Stomach smooth muscle (tissue), 2 donors: ENCODE measurements around the gene DTD2.

Experiments
- H3K27ac ChIP-seq: one replicate; pipeline ENCODE4 v1.7.0; 2013; ENCODE audit warnings: mild to moderate bottlenecking, low read length, inconsistent platforms
- H3K27me3 ChIP-seq, 2 donors: one replicate each; pipeline ENCODE4 v1.7.0; 2013; ENCODE audit warnings: low read length in 2 of 2; ENCODE audit not compliant: insufficient read depth in 2 of 2, control insufficient read depth in 1 of 2
- H3K36me3 ChIP-seq, 2 donors: one replicate each; pipeline ENCODE4 v1.7.0; 2013; ENCODE audit warnings: low read length in 2 of 2; ENCODE audit not compliant: control insufficient read depth in 2 of 2, insufficient read depth in 2 of 2
- H3K4me1 ChIP-seq: one replicate; pipeline ENCODE4 v1.7.0; 2013; ENCODE audit warnings: low read length; ENCODE audit not compliant: control insufficient read depth, insufficient read depth
- H3K4me3 ChIP-seq, 2 donors: one replicate each; pipeline ENCODE4 v1.7.0; 2013; ENCODE audit warnings: low read length in 2 of 2
- H3K9ac ChIP-seq, 2 donors: one replicate each; pipeline ENCODE4 v1.7.0; 2013; ENCODE audit warnings: low read length in 2 of 2, mild to moderate bottlenecking in 1 of 2
- H3K9me3 ChIP-seq, 2 donors: one replicate each; pipeline ENCODE4 v1.7.0; 2013; ENCODE audit warnings: low read length in 2 of 2; ENCODE audit not compliant: control insufficient read depth in 2 of 2
- donor health status: healthy.
- donor health status: Pancreatic carcinoma.

DTD2 gene

GRCh38 chr14:31403707-31404106 lies 53.6 kb downstream of the DTD2 start:
- Histone ChIP-seq H3K4me1 (no peaks in the 10 kb centered on the region), H3K4me3 (no peak overlapping the region), H3K9ac (no peak overlapping the region), H3K36me3 (peaks cover 7% of the 10 kb centered on the region in 2 donors), H3K27ac (no peak overlapping the region), H3K9me3 (no peaks in the 10 kb centered on the region), H3K27me3 (no peaks in the 10 kb centered on the region)

- H3K4me3 ChIP-seq, result no peak overlapping the region
- no peaks in the 10 kb centered on the region for H3K27me3 ChIP-seq
- no peaks in the 10 kb centered on the region for H3K4me1 ChIP-seq
- H3K36me3 ChIP-seq, result peaks cover 7 to 13% of the 10 kb centered on the region in 2 donors
- no peak overlapping the region for H3K27ac ChIP-seq
- no peak overlapping the region for H3K9ac ChIP-seq
- H3K9me3 ChIP-seq, result no peaks in the 10 kb centered on the region
Measured at GRCh38 chr14:31402764-31403439, 54.4 kb downstream of the DTD2 start.

GRCh38 chr14:31401369-31401932 lies 55.9 kb downstream of the DTD2 start:
- Histone ChIP-seq H3K27ac (no peak overlapping the region), H3K4me1 (no peaks in the 10 kb centered on the region), H3K9me3 (no peaks in the 10 kb centered on the region), H3K36me3 (peaks cover 10 to 20% of the 10 kb centered on the region in 2 donors), H3K27me3 (no peaks in the 10 kb centered on the region), H3K4me3 (no peak overlapping the region), H3K9ac (no peak overlapping the region)

GRCh38 chr14:31400031-31400638 lies 57.2 kb downstream of the DTD2 start:
- no peaks in the 10 kb centered on the region for H3K9me3 ChIP-seq
- H3K27ac ChIP-seq, result no peak overlapping the region
- H3K27me3 ChIP-seq, result no peaks in the 10 kb centered on the region
- no peak overlapping the region for H3K4me3 ChIP-seq
- H3K4me1 ChIP-seq, result no peaks in the 10 kb centered on the region
- H3K36me3 ChIP-seq, result peaks cover 15 to 25% of the 10 kb centered on the region in 2 donors
- no peak overlapping the region for H3K9ac ChIP-seq
